Fibroblast of lung (primary cell): ENCODE results near the gene ANXA9.

Experiments
- CTCF ChIP-seq, 2 donors: IDR thresholded peaks in 1 of 2; conservative IDR thresholded peaks in 1 of 2; 1 replicate in 1 of 2; 2 replicates in 1 of 2; pipeline ENCODE4 v1.5.1; 2011 to 2012; ENCODE audit warnings: low read length in 2 of 2, control low read depth in 1 of 2, inconsistent platforms in 1 of 2, low read depth in 1 of 2, mild to moderate bottlenecking in 1 of 2
- EZH2 ChIP-seq: IDR thresholded peaks from 2 replicates; pipeline ENCODE4 v1.5.1; 2012; ENCODE audit warnings: low read length, control low read depth, mild to moderate bottlenecking; ENCODE audit errors: missing control alignments

- TF ChIP-seq CTCF (conservative IDR thresholded peaks at IDR 0.05 in 1 of 2, IDR thresholded peaks at IDR 0.05 in 1 of 2; ENCODE audit: low read depth in 1 of 2, low read length in 2 of 2) (no peak), EZH2 (no peak)
Measured at GRCh38 chr1:150973836-150974579, 8.1 kb upstream of the ANXA9 start.
